ENCODE data around the gene NOL7. TPM values are rescaled to one million over a fixed set of nuclear protein-coding genes. Genes with fewer than 3 reads are reported as not detected.

The NOL7 gene
- total and polyA plus RNA-seq, 9 of the 15 experiments (the other 6 are each of a cell fraction or from before 2014, with no cell fraction given) = 19.4 to 235 (median 157) TPM

- Histone ChIP-seq H4K20me1 (replicated peaks; ENCODE audit: control insufficient read depth, insufficient read depth, low read length) (no peaks in the 10 kb centered on the region), H3K79me2 (ENCODE audit: control insufficient read depth, insufficient read depth, low read length) (peaks cover 8% of the 10 kb centered on the region; the same call in 2 of the 3 replicates), H3K27ac (ENCODE audit: extremely low read depth, low read depth, low read length) (no peak overlapping the region), H3K9ac (ENCODE audit: insufficient read depth in 1 of 2, low read depth in 2 of 2, low read length in 2 of 2) (no peak overlapping the region), H3K9me3 (replicated peaks; ENCODE audit: control insufficient read depth, insufficient read depth, low read depth, low read length) (no peaks in the 10 kb centered on the region), H2AFZ (ENCODE audit: low read depth, low read length) (no peak overlapping the region), H3K27me3 (ENCODE audit: control insufficient read depth in 2 of 2, insufficient read depth in 2 of 2, low read length in 2 of 2) (peaks cover 0 to 11% of the 10 kb centered on the region in 2 experiments; a peak in 1 of 5 replicates), H3K36me3 (ENCODE audit: control insufficient read depth, insufficient read depth, low read length) (no peaks in the 10 kb centered on the region), H3K4me3 (no peak overlapping the region), H3K4me1 (replicated peaks in 1 of 2; ENCODE audit: control insufficient read depth in 2 of 2, insufficient read depth in 2 of 2, low read length in 2 of 2) (peaks cover 6 to 11% of the 10 kb centered on the region in 2 experiments; a peak in 4 of 5 replicates), H3K9me1 (ENCODE audit: control insufficient read depth, insufficient read depth, low read length) (no peaks in the 10 kb centered on the region), H3K4me2 (ENCODE audit: insufficient read depth, low read length) (no peak overlapping the region)
- POLR2A ChIA-PET = interaction anchor here (0.6 to 0.9 kb wide), 3 partner anchors 13 to 482 kb away, joined by 3 to 4 read pairs (median 3); no protein-coding TSS in a partner anchor
- CTCF ChIA-PET (ENCODE audit: low intra/inter-chr PET ratio) = interaction anchor here (0.6 kb wide), 1 partner anchor 740 kb away, joined by 3 read pairs; no protein-coding TSS in a partner anchor
- in situ Hi-C loops (cut with MboI) = no loop called here
- FAIRE-seq = no peak
- no peak for ATAC-seq
- no TSS peak for BruUV-seq (replicated peaks)
- DNase-seq (ENCODE audit: extremely low read depth in 1 of 4, low spot score in 3 of 4) = no peak
- intact Hi-C loops (cut with micrococcal nuclease) = no loop called here
- 36% methylated on average over 5 of the region's 5 CpGs for WGBS (ENCODE audit: insufficient coverage, low coverage, missing lambda C conversion rate)
- TF ChIP-seq ZNF695 (CRISPR knock-in tag; IDR thresholded peaks at IDR 0.05) (no peak), MLLT1 (IDR thresholded peaks at IDR 0.05) (no peak), ZNF77 (CRISPR knock-in tag; IDR thresholded peaks at IDR 0.05) (no peak), CBFB (CRISPR knock-in tag; IDR thresholded peaks at IDR 0.05) (no peak), ZNF318 (IDR thresholded peaks at IDR 0.05; ENCODE audit: borderline replicate concordance in 1 of 2, low read depth in 1 of 2) (no peak), MYC (IDR thresholded peaks at IDR 0.05; ENCODE audit: low read depth, low read length) (no peak), MYC (CRISPR knock-in tag; IDR thresholded peaks at IDR 0.05; ENCODE audit: borderline replicate concordance, low read depth) (no peak), SMARCE1 (IDR thresholded peaks at IDR 0.05) (no peak), ZNF224 (CRISPR knock-in tag; IDR thresholded peaks at IDR 0.05) (no peak), CREB1 (IDR thresholded peaks at IDR 0.05) (no peak), CREB1 (CRISPR knock-in tag; IDR thresholded peaks at IDR 0.05) (no peak), TRIM28 (IDR thresholded peaks at IDR 0.05) (no peak), ZNF561 (CRISPR knock-in tag; conservative IDR thresholded peaks at IDR 0.05) (no peak), MBD2 (IDR thresholded peaks at IDR 0.05; ENCODE audit: borderline replicate concordance, low read depth) (no peak)
Measured at GRCh38 chr6:13568970-13569369, 46.2 kb upstream of the NOL7 start.
